Measurements from ENCODE around the gene THBS4. TPM values are rescaled to one million over a fixed set of nuclear protein-coding genes. Genes with fewer than 3 reads are reported as not detected.

Gene THBS4
- total RNA-seq, 1 donor from 2014 or later: 24.6 TPM

Other genes with a start within 250 kb of the THBS4 start
- 8.2 TPM for gene MTX3, start 44.1 kb upstream of the THBS4 start, total RNA-seq
- gene SERINC5, start 220.7 kb downstream of the THBS4 start, total RNA-seq: 10.7 TPM

Measured in Right ventricle myocardium superior (tissue), 1 donor.